PC-3 (cell line): ENCODE data around the gene ACTG1. TPM values are rescaled to one million over a fixed set of nuclear protein-coding genes. Genes with fewer than 3 reads are reported as not detected.

ENCODE experiments used
- ATAC-seq: fragments of 200-7000 bp; cut with Tn5 transposase; 2 replicates; pipeline ENCODE4 v1.9.1; 2020; ENCODE audit warnings: mild to moderate bottlenecking, moderate library complexity
- BruUV-seq: library from RNA; stranded (reverse); fragments of 400-500 nt; replicated peaks from 2 replicates; lab custom pipeline; 2021; lab: Mats Ljungman, UMichigan
- CTCF ChIA-PET: fragments of 300-600 bp; sonication (Branson Sonifier 250); formaldehyde crosslinking; loops from one replicate; lab custom pipeline; 2022; ENCODE audit warnings: antibody characterized with exemption; lab: Charles Lee
- POLR2A ChIA-PET: fragments of 300-600 bp; sonication (Branson Sonifier 250); formaldehyde crosslinking; loops from one replicate; lab custom pipeline; 2022; ENCODE audit warnings: antibody characterized with exemption; ENCODE audit not compliant: unreplicated experiment; lab: Charles Lee
- DNase-seq: peaks from one replicate; pipeline ENCODE4 v3.0.0-alpha.2; 2015
- H2AFZ ChIP-seq: fragments of 300-600 bp; sonication (generic); 2 replicates; pipeline ENCODE4 v1.6.0; 2016; ENCODE audit warnings: antibody characterized with exemption, low read length
- H3F3A ChIP-seq: fragments of 300-600 bp; sonication (generic); one replicate; pipeline ENCODE4 v1.6.0; 2017; ENCODE audit warnings: antibody characterized with exemption, low read length, control low read depth, mild to moderate bottlenecking; ENCODE audit not compliant: unreplicated experiment
- H3K27ac ChIP-seq: fragments of 300-600 bp; sonication (generic); 2 replicates; pipeline ENCODE4 v1.5.1; 2016; ENCODE audit warnings: mild to moderate bottlenecking, low read length
- H3K27me3 ChIP-seq: fragments of 300-600 bp; sonication (generic); 2 replicates; pipeline ENCODE4 v1.6.1; 2016; ENCODE audit warnings: low read length, mixed read lengths
- H3K36me3 ChIP-seq: fragments of 300-600 bp; sonication (generic); 2 replicates; pipeline ENCODE4 v1.6.1; 2016; ENCODE audit warnings: low read depth, mixed run types, low read length, mixed read lengths
- H3K4me1 ChIP-seq: fragments of 300-600 bp; sonication (generic); 2 replicates; pipeline ENCODE4 v1.5.1; 2016; ENCODE audit warnings: low read length; ENCODE audit not compliant: insufficient read depth
- H3K4me2 ChIP-seq: fragments of 300-600 bp; sonication (generic); 2 replicates; pipeline ENCODE4 v1.6.0; 2016; ENCODE audit warnings: low read length
- H3K4me3 ChIP-seq: fragments of 300-600 bp; sonication (generic); 2 replicates; pipeline ENCODE4 v1.5.1; 2016; ENCODE audit warnings: mild to moderate bottlenecking, low read length, mixed read lengths
- H3K79me2 ChIP-seq: fragments of 300-600 bp; sonication (generic); 2 replicates; pipeline ENCODE4 v1.6.1; 2017; ENCODE audit warnings: low read length, mixed read lengths
- H3K9ac ChIP-seq: fragments of 300-600 bp; sonication (generic); 2 replicates; pipeline ENCODE4 v1.6.0; 2016; ENCODE audit warnings: mild to moderate bottlenecking, low read length
- H3K9me2 ChIP-seq: fragments of 300-600 bp; sonication (generic); replicated peaks from 2 replicates; pipeline ENCODE4 v1.6.1; 2016; ENCODE audit warnings: mixed run types, low read length, mixed read lengths
- H3K9me3 ChIP-seq: fragments of 300-600 bp; sonication (generic); 2 replicates; pipeline ENCODE4 v1.6.1; 2016; ENCODE audit warnings: low read length, mixed read lengths
- H4K20me1 ChIP-seq: fragments of 300-600 bp; sonication (generic); 2 replicates; pipeline ENCODE4 v1.6.1; 2016; ENCODE audit warnings: low read length, mixed read lengths
- EZH2 ChIP-seq: fragments of 300-600 bp; sonication (generic); IDR thresholded peaks from one replicate; pipeline ENCODE4 v1.6.1; 2017; ENCODE audit warnings: antibody characterized with exemption, mild to moderate bottlenecking, low read length; ENCODE audit not compliant: unreplicated experiment
- EZH2phosphoT487 ChIP-seq: fragments of 300-600 bp; sonication (generic); IDR thresholded peaks from 2 replicates; pipeline ENCODE4 v1.6.1; 2018; ENCODE audit warnings: mild to moderate bottlenecking, antibody characterized with exemption, low read length, borderline replicate concordance
- intact Hi-C: fragments of 100-400 bp; cut with micrococcal nuclease; formaldehyde crosslinking; loops from 2 replicates; pipeline ENCODE4 v1.9.0; 2023
- total RNA-seq: library from RNA; depleted of rRNA; stranded (reverse); fragments of >200 nt; gene quantifications from 2 replicates; pipeline ENCODE4 v1.2.3, GENCODE V29; 2014
- TF ChIP-seq, protein P1 (sequence below): fragments of 300-600 bp; sonication (generic); conservative IDR thresholded peaks from 2 replicates; pipeline ENCODE4 v1.5.1; 2017; ENCODE audit warnings: antibody characterized with exemption, low read depth, mild to moderate bottlenecking, low read length

ACTG1 gene
- total RNA-seq, 1 experiment from 2014 or later: 4,503 TPM

DNA sequence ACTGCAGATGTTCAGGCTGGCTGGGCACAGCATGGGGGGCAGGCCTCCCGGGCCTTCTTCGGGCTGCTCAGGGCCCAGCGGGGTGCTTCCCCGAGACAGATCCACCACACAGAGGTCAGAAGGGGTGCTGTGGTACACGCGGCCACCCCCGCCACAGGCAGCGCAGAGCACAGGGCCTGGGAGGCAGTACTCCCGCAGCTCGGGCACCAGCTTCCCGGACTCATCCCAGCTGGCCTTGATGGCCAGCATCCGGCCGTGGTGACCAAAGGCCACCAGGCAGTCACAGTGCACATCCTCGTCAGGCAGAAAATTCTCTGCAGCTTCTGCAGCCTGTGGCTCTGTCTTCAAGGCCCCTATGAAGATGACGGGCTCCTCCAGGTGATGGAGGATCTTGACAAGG is 37.7 kb upstream of the ACTG1 start:
- Histone ChIP-seq H4K20me1 (no peaks in the 10 kb centered on the region), H3K4me3 (no peak overlapping the region), H3K4me1 (peaks cover 18% of the 10 kb centered on the region), H3K4me2 (no peak overlapping the region), H3K27me3 (no peaks in the 10 kb centered on the region), H3K9me2 (no peaks in the 10 kb centered on the region), H3K36me3 (no peaks in the 10 kb centered on the region; the same call in 1 of the 2 replicates), H3K27ac (no peak overlapping the region), H2AFZ (no peak overlapping the region), H3K79me2 (peaks cover 31% of the 10 kb centered on the region), H3K9ac (no peak overlapping the region), H3K9me3 (no peaks in the 10 kb centered on the region), H3F3A (no peaks in the 10 kb centered on the region)
- ChIA-PET CTCF (no interaction called here), POLR2A (no interaction called here)
- intact Hi-C loops: no loop called here
- DNase-seq (no peak), ATAC-seq (no peak)
- BruUV-seq: no TSS peak
- no peak for TF ChIP-seq EZH2
- TF ChIP-seq, protein P1, sequence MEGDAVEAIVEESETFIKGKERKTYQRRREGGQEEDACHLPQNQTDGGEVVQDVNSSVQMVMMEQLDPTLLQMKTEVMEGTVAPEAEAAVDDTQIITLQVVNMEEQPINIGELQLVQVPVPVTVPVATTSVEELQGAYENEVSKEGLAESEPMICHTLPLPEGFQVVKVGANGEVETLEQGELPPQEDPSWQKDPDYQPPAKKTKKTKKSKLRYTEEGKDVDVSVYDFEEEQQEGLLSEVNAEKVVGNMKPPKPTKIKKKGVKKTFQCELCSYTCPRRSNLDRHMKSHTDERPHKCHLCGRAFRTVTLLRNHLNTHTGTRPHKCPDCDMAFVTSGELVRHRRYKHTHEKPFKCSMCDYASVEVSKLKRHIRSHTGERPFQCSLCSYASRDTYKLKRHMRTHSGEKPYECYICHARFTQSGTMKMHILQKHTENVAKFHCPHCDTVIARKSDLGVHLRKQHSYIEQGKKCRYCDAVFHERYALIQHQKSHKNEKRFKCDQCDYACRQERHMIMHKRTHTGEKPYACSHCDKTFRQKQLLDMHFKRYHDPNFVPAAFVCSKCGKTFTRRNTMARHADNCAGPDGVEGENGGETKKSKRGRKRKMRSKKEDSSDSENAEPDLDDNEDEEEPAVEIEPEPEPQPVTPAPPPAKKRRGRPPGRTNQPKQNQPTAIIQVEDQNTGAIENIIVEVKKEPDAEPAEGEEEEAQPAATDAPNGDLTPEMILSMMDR: no peak
- TF ChIP-seq EZH2phosphoT487: no peak

DNA sequence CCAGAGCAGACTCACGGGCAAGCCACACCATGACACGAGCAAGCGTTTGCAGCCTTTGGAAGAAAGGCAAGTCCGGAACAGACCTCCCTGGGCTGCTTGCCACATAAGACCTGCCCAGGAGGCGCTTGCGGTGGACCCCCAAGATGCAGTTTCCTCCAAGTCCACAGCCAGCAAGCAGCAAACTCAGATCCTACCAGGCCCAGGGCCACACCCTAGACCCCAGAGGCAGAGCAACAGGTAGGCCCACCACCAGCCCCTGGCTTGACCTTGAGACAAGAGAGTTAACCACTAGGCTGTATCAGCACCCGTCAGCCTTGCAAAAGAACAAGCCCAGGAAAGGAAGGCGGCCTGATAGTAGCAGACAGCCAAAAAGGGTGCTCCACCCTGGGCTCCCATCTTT is 37.2 kb upstream of the ACTG1 start:
- CTCF ChIA-PET: no interaction called here

DNA sequence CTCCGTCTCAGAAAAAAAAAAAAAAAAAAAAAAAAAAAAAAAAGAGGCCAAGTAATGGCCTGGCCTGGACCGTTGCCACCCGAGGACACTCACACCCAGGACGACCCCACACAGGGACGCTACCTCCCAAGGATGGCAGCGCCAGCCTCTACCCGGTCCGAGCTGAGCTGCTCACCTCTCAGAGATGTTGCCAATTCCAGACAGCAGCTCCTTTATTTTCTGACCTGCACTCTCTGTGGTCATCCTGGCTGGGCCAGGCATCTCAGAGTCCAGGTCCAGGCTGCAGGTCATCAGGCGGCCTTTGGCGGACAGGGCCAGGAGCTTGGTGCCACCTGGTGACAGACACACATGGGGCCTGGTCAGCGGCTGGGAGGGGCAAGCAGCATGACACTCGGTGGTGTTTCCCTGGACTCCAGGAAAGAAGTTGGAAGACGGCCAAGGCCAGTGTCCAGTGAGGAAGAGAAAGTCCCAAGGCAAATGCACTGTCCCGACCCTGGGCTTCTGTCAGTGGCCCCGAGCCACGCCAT is 36.5 kb upstream of the ACTG1 start:
- Histone ChIP-seq H3K79me2 (peaks cover 31% of the 10 kb centered on the region), H3K27ac (no peak overlapping the region), H3K9me3 (no peaks in the 10 kb centered on the region), H4K20me1 (no peaks in the 10 kb centered on the region), H2AFZ (no peak overlapping the region), H3K9ac (no peak overlapping the region), H3K36me3 (no peaks in the 10 kb centered on the region; the same call in 1 of the 2 replicates), H3K4me2 (no peak overlapping the region), H3K4me3 (no peak overlapping the region), H3K4me1 (peaks cover 15% of the 10 kb centered on the region), H3F3A (no peaks in the 10 kb centered on the region), H3K9me2 (no peaks in the 10 kb centered on the region), H3K27me3 (no peaks in the 10 kb centered on the region)
- CTCF ChIA-PET: no interaction called here
- no peak for ATAC-seq
- intact Hi-C loops: no loop called here
- DNase-seq: no peak
- no TSS peak for BruUV-seq
- no peak for TF ChIP-seq EZH2
- POLR2A ChIA-PET: no interaction called here

More for the DNA sequence above, 37.2 kb upstream of the ACTG1 start:
- intact Hi-C loops: no loop called here
- POLR2A ChIA-PET: no interaction called here
- no peaks in the 10 kb centered on the region for H3K27me3 ChIP-seq
- H3K79me2 ChIP-seq: peaks cover 31% of the 10 kb centered on the region
- H3K36me3 ChIP-seq: no peaks in the 10 kb centered on the region; the same call in 1 of the 2 replicates
- H3K9ac ChIP-seq: no peak overlapping the region
- H2AFZ ChIP-seq: no peak overlapping the region
- no TSS peak for BruUV-seq
- ATAC-seq (no peak), DNase-seq (no peak)
- H3K27ac ChIP-seq: no peak overlapping the region
- TF ChIP-seq EZH2phosphoT487 (no peak), EZH2 (no peak)
- TF ChIP-seq, protein P1: no peak
- H3K9me3 ChIP-seq: no peaks in the 10 kb centered on the region
- H3K4me2 ChIP-seq: no peak overlapping the region
- H4K20me1 ChIP-seq: no peaks in the 10 kb centered on the region
- peaks cover 18% of the 10 kb centered on the region for H3K4me1 ChIP-seq
- H3K9me2 ChIP-seq: no peaks in the 10 kb centered on the region
- H3K4me3 ChIP-seq: no peak overlapping the region
- no peaks in the 10 kb centered on the region for H3F3A ChIP-seq
